GM23338 (cell line): Measurements from ENCODE around the gene SLC45A2. TPM values are rescaled to one million over a fixed set of nuclear protein-coding genes. Genes with fewer than 3 reads are reported as not detected.

Source experiments
- ATAC-seq: fragments of 200-7000 bp; cut with Tn5 transposase; 3 replicates; pipeline ENCODE4 v1.9.1; 2020
- DNase-seq: peaks from one replicate; pipeline ENCODE4 v3.0.0-alpha.2; 2015; ENCODE audit warnings: low spot score
- H2AFZ ChIP-seq: fragments of 200-600 bp; sonication (generic); 2 replicates; pipeline ENCODE4 v1.8.0; 2016; ENCODE audit warnings: antibody characterized with exemption, mild to moderate bottlenecking, moderate library complexity
- H3F3A ChIP-seq: fragments of 200-600 bp; sonication (generic); replicated peaks from 2 replicates; pipeline ENCODE4 v1.8.0; 2017; ENCODE audit warnings: antibody characterized with exemption, mixed run types, low read depth
- H3K27ac ChIP-seq: fragments of 200-600 bp; sonication (generic); 2 replicates; pipeline ENCODE4 v1.6.1; 2016; ENCODE audit warnings: low read depth
- H3K27me3 ChIP-seq: fragments of 200-600 bp; sonication (generic); 2 replicates; pipeline ENCODE4 v1.8.0; 2016; ENCODE audit warnings: mild to moderate bottlenecking, mixed run types, moderate library complexity; ENCODE audit not compliant: insufficient read depth
- H3K36me3 ChIP-seq: fragments of 200-600 bp; sonication (generic); 2 replicates; pipeline ENCODE4 v1.8.0; 2016; ENCODE audit warnings: mild to moderate bottlenecking; ENCODE audit not compliant: insufficient read depth
- H3K4me1 ChIP-seq: fragments of 200-600 bp; sonication (generic); 2 replicates; pipeline ENCODE4 v1.8.0; 2016; ENCODE audit warnings: mild to moderate bottlenecking, moderate library complexity; ENCODE audit not compliant: insufficient read depth
- H3K4me2 ChIP-seq: fragments of 200-600 bp; sonication (generic); 2 replicates; pipeline ENCODE4 v1.7.1; 2017; ENCODE audit warnings: mixed run types
- H3K4me3 ChIP-seq: fragments of 200-600 bp; sonication (generic); 2 replicates; pipeline ENCODE4 v1.6.1; 2016; ENCODE audit warnings: mixed run types
- H3K79me2 ChIP-seq: fragments of 200-600 bp; sonication (generic); replicated peaks from 2 replicates; pipeline ENCODE4 v1.8.0; 2017; ENCODE audit warnings: mild to moderate bottlenecking; ENCODE audit not compliant: insufficient read depth
- H3K9me2 ChIP-seq: fragments of 200-600 bp; sonication (generic); 2 replicates; pipeline ENCODE4 v1.8.0; 2017; ENCODE audit not compliant: insufficient read depth
- H4K20me1 ChIP-seq: fragments of 200-600 bp; sonication (generic); replicated peaks from 2 replicates; pipeline ENCODE4 v1.8.0; 2017; ENCODE audit warnings: mild to moderate bottlenecking; ENCODE audit not compliant: insufficient read depth
- H3K27ac Mint-ChIP-seq: 2 replicates; pipeline ENCODE4 v1.8.0; 2020; ENCODE audit warnings: inconsistent platforms, mild to moderate bottlenecking, moderate library complexity, mixed read lengths
- H3K27me3 Mint-ChIP-seq: 3 replicates; pipeline ENCODE4 v1.8.0; 2022; ENCODE audit warnings: low read depth, mild to moderate bottlenecking, moderate library complexity, mixed read lengths, inconsistent platforms; ENCODE audit not compliant: insufficient read depth, poor library complexity
- H3K36me3 Mint-ChIP-seq: 3 replicates; pipeline ENCODE4 v1.8.0; 2021; ENCODE audit warnings: low read depth, mild to moderate bottlenecking, inconsistent platforms, moderate library complexity, mixed read lengths
- H3K4me1 Mint-ChIP-seq: 3 replicates; pipeline ENCODE4 v1.8.0; 2020; ENCODE audit warnings: mild to moderate bottlenecking, inconsistent platforms, mixed read lengths
- H3K4me3 Mint-ChIP-seq: 3 replicates; pipeline ENCODE4 v1.8.0; 2021; ENCODE audit warnings: moderate library complexity, mild to moderate bottlenecking, inconsistent platforms, mixed read lengths
- H3K9me3 Mint-ChIP-seq: 3 replicates; pipeline ENCODE4 v1.8.0; 2020; ENCODE audit warnings: moderate library complexity, mild to moderate bottlenecking, inconsistent platforms, mixed read lengths
- EZH2 ChIP-seq: fragments of 200-600 bp; sonication (generic); IDR thresholded peaks from one replicate; pipeline ENCODE4 v1.8.0; 2017; ENCODE audit warnings: antibody characterized with exemption, mild to moderate bottlenecking, low read depth; ENCODE audit not compliant: unreplicated experiment
- EZH2phosphoT487 ChIP-seq: fragments of 200-600 bp; sonication (generic); IDR thresholded peaks from one replicate; pipeline ENCODE4 v1.8.1; 2018; ENCODE audit warnings: antibody characterized with exemption; ENCODE audit not compliant: unreplicated experiment
- JUNB ChIP-seq: IDR thresholded peaks from one replicate; pipeline ENCODE4 v1.6.1; 2016; ENCODE audit warnings: antibody characterized with exemption; ENCODE audit not compliant: unreplicated experiment
- STAT1 ChIP-seq: IDR thresholded peaks from one replicate; pipeline ENCODE4 v1.6.1; 2016; ENCODE audit warnings: antibody characterized with exemption; ENCODE audit not compliant: unreplicated experiment
- ZNF331 ChIP-seq: fragments of 250-450 bp; sonication (Bioruptor Pico); IDR thresholded peaks from 2 replicates; pipeline ENCODE4 v1.5.0; 2020; ENCODE audit warnings: low read depth, mild to moderate bottlenecking, moderate library complexity
- polyA plus RNA-seq: library from polyadenylated mRNA; unstranded; fragments of >200 nt; fragmentation: Nextera tagmentation; extraction: Ambion mirVana; gene quantifications from 2 replicates; pipeline ENCODE4 v1.2.1, GENCODE V29; 2016
- total RNA-seq: library from RNA; depleted of rRNA; stranded (reverse); fragments of >200 nt; shearing (Covaris generic); gene quantifications from 2 replicates; pipeline ENCODE4 v1.2.3, GENCODE V29; 2014
- TF ChIP-seq, protein P1 (sequence below): IDR thresholded peaks from one replicate; pipeline ENCODE4 v1.6.1; 2018; ENCODE audit warnings: antibody characterized with exemption; ENCODE audit not compliant: unreplicated experiment
- TF ChIP-seq, protein P2 (sequence below), 2 experiments: fragments of 200-600 bp in 1 of 2; sonication (generic) in 1 of 2; conservative IDR thresholded peaks; 2 replicates each; pipeline versions ENCODE4 v1.5.1 to v1.6.1; 2016 to 2017; ENCODE audit warnings: antibody characterized with exemption in 2 of 2, low read depth in 2 of 2, mild to moderate bottlenecking in 2 of 2, moderate library complexity in 1 of 2
- TF ChIP-seq, protein P3 (sequence below): fragments of 250-450 bp; sonication (Bioruptor Pico); IDR thresholded peaks from 2 replicates; pipeline ENCODE4 v1.5.0; 2020; ENCODE audit warnings: mild to moderate bottlenecking, moderate library complexity
- TF ChIP-seq, protein P4 (sequence below): IDR thresholded peaks from 2 replicates; pipeline ENCODE4 v1.6.1; 2016; ENCODE audit warnings: antibody characterized with exemption

SLC45A2 gene
- total and polyA plus RNA-seq, 2 experiments from 2014 or later = not detected

DNA sequence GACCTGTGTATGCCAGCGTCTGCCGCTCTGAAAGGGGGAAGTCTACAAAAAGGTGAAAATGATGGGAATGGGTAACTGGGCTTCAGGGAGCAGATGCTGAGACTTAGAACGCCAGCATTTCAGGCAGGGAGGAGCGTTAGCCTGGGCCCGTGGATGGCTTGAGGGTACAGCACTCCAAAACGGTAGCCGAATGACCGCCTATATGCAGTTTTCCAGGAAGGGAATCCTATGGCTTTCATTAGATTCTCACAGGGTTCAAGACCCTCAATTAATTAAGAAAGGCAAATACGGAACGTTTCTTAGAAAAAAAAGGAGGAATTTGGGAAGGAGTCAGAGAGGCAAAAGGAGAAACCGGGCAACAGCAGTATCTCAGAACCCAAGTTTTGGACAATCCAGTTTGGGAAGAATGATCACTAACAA is 22.7 kb upstream of the SLC45A2 start (continued):
- TF ChIP-seq, protein P1, sequence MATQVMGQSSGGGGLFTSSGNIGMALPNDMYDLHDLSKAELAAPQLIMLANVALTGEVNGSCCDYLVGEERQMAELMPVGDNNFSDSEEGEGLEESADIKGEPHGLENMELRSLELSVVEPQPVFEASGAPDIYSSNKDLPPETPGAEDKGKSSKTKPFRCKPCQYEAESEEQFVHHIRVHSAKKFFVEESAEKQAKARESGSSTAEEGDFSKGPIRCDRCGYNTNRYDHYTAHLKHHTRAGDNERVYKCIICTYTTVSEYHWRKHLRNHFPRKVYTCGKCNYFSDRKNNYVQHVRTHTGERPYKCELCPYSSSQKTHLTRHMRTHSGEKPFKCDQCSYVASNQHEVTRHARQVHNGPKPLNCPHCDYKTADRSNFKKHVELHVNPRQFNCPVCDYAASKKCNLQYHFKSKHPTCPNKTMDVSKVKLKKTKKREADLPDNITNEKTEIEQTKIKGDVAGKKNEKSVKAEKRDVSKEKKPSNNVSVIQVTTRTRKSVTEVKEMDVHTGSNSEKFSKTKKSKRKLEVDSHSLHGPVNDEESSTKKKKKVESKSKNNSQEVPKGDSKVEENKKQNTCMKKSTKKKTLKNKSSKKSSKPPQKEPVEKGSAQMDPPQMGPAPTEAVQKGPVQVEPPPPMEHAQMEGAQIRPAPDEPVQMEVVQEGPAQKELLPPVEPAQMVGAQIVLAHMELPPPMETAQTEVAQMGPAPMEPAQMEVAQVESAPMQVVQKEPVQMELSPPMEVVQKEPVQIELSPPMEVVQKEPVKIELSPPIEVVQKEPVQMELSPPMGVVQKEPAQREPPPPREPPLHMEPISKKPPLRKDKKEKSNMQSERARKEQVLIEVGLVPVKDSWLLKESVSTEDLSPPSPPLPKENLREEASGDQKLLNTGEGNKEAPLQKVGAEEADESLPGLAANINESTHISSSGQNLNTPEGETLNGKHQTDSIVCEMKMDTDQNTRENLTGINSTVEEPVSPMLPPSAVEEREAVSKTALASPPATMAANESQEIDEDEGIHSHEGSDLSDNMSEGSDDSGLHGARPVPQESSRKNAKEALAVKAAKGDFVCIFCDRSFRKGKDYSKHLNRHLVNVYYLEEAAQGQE = no peak
- no peak for TF ChIP-seq EZH2phosphoT487
- no peak for TF ChIP-seq ZNF331
- TF ChIP-seq, protein P2, sequence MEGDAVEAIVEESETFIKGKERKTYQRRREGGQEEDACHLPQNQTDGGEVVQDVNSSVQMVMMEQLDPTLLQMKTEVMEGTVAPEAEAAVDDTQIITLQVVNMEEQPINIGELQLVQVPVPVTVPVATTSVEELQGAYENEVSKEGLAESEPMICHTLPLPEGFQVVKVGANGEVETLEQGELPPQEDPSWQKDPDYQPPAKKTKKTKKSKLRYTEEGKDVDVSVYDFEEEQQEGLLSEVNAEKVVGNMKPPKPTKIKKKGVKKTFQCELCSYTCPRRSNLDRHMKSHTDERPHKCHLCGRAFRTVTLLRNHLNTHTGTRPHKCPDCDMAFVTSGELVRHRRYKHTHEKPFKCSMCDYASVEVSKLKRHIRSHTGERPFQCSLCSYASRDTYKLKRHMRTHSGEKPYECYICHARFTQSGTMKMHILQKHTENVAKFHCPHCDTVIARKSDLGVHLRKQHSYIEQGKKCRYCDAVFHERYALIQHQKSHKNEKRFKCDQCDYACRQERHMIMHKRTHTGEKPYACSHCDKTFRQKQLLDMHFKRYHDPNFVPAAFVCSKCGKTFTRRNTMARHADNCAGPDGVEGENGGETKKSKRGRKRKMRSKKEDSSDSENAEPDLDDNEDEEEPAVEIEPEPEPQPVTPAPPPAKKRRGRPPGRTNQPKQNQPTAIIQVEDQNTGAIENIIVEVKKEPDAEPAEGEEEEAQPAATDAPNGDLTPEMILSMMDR (conservative IDR thresholded peaks at IDR 0.05; ENCODE audit: low read depth in 2 of 2) = no peak
- no peak for TF ChIP-seq JUNB
- TF ChIP-seq STAT1 = no peak

DNA sequence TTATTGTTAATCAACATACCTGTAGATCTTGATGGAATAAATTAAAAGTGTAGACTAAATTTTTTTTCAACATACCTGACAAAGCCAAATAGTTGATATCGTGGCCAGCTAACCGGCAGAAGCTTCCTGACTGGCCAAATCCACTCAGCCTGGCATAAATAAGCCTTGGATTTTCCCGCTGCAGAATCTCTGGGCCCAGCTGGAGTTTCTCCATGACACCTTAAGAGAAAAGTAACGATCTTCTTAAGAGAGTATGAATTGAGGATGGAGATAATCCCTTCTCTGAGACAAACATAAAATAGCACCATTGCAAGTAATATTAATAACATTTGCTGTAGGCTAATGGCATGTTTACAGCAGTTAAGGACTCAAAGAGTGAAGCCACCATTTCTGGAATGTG is 21.2 kb upstream of the SLC45A2 start:
- no peaks in the 10 kb centered on the region for H3K27me3 ChIP-seq
- Mint-ChIP-seq H3K27ac (no peak overlapping the region), H3K27me3 (peaks cover 10% of the 10 kb centered on the region), H3K9me3 (no peaks in the 10 kb centered on the region), H3K36me3 (peaks cover 11% of the 10 kb centered on the region), H3K4me3 (no peak overlapping the region), H3K4me1 (peaks cover 18% of the 10 kb centered on the region)
- no peak overlapping the region for H3K4me2 ChIP-seq
- no peak overlapping the region for H3K27ac ChIP-seq
- no peaks in the 10 kb centered on the region for H3F3A ChIP-seq
- TF ChIP-seq ZNF331 (no peak), EZH2phosphoT487 (no peak), EZH2 (no peak)
- TF ChIP-seq, protein P3, sequence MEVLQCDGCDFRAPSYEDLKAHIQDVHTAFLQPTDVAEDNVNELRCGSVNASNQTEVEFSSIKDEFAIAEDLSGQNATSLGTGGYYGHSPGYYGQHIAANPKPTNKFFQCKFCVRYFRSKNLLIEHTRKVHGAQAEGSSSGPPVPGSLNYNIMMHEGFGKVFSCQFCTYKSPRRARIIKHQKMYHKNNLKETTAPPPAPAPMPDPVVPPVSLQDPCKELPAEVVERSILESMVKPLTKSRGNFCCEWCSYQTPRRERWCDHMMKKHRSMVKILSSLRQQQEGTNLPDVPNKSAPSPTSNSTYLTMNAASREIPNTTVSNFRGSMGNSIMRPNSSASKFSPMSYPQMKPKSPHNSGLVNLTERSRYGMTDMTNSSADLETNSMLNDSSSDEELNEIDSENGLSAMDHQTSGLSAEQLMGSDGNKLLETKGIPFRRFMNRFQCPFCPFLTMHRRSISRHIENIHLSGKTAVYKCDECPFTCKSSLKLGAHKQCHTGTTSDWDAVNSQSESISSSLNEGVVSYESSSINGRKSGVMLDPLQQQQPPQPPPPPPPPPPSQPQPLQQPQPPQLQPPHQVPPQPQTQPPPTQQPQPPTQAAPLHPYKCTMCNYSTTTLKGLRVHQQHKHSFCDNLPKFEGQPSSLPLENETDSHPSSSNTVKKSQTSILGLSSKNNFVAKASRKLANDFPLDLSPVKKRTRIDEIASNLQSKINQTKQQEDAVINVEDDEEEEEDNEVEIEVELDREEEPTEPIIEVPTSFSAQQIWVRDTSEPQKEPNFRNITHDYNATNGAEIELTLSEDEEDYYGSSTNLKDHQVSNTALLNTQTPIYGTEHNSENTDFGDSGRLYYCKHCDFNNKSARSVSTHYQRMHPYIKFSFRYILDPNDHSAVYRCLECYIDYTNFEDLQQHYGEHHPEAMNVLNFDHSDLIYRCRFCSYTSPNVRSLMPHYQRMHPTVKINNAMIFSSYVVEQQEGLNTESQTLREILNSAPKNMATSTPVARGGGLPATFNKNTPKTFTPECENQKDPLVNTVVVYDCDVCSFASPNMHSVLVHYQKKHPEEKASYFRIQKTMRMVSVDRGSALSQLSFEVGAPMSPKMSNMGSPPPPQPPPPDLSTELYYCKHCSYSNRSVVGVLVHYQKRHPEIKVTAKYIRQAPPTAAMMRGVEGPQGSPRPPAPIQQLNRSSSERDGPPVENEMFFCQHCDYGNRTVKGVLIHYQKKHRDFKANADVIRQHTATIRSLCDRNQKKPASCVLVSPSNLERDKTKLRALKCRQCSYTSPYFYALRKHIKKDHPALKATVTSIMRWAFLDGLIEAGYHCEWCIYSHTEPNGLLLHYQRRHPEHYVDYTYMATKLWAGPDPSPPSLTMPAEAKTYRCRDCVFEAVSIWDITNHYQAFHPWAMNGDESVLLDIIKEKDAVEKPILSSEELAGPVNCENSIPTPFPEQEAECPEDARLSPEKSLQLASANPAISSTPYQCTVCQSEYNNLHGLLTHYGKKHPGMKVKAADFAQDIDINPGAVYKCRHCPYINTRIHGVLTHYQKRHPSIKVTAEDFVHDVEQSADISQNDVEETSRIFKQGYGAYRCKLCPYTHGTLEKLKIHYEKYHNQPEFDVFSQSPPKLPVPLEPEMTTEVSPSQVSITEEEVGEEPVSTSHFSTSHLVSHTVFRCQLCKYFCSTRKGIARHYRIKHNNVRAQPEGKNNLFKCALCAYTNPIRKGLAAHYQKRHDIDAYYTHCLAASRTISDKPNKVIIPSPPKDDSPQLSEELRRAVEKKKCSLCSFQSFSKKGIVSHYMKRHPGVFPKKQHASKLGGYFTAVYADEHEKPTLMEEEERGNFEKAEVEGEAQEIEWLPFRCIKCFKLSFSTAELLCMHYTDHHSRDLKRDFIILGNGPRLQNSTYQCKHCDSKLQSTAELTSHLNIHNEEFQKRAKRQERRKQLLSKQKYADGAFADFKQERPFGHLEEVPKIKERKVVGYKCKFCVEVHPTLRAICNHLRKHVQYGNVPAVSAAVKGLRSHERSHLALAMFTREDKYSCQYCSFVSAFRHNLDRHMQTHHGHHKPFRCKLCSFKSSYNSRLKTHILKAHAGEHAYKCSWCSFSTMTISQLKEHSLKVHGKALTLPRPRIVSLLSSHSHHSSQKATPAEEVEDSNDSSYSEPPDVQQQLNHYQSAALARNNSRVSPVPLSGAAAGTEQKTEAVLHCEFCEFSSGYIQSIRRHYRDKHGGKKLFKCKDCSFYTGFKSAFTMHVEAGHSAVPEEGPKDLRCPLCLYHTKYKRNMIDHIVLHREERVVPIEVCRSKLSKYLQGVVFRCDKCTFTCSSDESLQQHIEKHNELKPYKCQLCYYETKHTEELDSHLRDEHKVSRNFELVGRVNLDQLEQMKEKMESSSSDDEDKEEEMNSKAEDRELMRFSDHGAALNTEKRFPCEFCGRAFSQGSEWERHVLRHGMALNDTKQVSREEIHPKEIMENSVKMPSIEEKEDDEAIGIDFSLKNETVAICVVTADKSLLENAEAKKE (CRISPR knock-in tag) = no peak
- TF ChIP-seq, protein P4, sequence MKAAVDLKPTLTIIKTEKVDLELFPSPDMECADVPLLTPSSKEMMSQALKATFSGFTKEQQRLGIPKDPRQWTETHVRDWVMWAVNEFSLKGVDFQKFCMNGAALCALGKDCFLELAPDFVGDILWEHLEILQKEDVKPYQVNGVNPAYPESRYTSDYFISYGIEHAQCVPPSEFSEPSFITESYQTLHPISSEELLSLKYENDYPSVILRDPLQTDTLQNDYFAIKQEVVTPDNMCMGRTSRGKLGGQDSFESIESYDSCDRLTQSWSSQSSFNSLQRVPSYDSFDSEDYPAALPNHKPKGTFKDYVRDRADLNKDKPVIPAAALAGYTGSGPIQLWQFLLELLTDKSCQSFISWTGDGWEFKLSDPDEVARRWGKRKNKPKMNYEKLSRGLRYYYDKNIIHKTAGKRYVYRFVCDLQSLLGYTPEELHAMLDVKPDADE = no peak
- TF ChIP-seq, protein P2 (conservative IDR thresholded peaks at IDR 0.05; ENCODE audit: low read depth in 2 of 2) = no peak
- H3K4me1 ChIP-seq = peaks cover 5% of the 10 kb centered on the region; the same call in 1 of the 2 replicates
- no peak overlapping the region for H2AFZ ChIP-seq
- H4K20me1 ChIP-seq = no peaks in the 10 kb centered on the region
- 0 out of 2 replicates have a peak, but pooled peaks cover 3% of the 10 kb centered on the region for H3K36me3 ChIP-seq
- H3K9me2 ChIP-seq = no peaks in the 10 kb centered on the region
- ATAC-seq (no peak), DNase-seq (no peak)
- no peak overlapping the region for H3K4me3 ChIP-seq
- H3K79me2 ChIP-seq = no peaks in the 10 kb centered on the region
